Measurements from ENCODE around the gene RPS10.

The RPS10 gene

DNA sequence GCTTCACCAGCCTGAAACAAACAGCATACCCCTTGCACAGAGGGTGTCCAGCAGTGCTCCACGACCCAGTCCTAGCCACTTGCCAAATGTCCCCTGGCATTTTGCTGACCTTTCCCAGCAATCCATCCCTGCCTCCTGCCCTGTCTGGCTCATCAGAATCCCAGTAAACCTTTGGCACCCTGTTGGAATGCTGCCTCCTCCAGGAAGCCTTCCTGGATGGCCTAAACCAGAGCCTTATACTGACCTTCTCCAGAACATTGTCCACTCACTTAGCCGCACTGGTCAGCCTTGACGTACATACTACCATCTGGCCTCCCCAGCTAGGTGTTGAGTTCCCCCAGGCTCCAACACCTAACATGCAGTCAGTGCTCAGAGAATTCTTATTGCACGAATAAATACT, 38.0 kb upstream of the RPS10 start:
- no peak overlapping the region for H2AFZ ChIP-seq (ENCODE audit: low read depth, low read length)
- TF ChIP-seq, protein P1, sequence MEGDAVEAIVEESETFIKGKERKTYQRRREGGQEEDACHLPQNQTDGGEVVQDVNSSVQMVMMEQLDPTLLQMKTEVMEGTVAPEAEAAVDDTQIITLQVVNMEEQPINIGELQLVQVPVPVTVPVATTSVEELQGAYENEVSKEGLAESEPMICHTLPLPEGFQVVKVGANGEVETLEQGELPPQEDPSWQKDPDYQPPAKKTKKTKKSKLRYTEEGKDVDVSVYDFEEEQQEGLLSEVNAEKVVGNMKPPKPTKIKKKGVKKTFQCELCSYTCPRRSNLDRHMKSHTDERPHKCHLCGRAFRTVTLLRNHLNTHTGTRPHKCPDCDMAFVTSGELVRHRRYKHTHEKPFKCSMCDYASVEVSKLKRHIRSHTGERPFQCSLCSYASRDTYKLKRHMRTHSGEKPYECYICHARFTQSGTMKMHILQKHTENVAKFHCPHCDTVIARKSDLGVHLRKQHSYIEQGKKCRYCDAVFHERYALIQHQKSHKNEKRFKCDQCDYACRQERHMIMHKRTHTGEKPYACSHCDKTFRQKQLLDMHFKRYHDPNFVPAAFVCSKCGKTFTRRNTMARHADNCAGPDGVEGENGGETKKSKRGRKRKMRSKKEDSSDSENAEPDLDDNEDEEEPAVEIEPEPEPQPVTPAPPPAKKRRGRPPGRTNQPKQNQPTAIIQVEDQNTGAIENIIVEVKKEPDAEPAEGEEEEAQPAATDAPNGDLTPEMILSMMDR (IDR thresholded peaks at IDR 0.05; ENCODE audit: borderline replicate concordance, extremely low read depth, low read length, poor library complexity, severe bottlenecking) = no peak
- no peak for TF ChIP-seq EZH2 (IDR thresholded peaks at IDR 0.05; ENCODE audit: borderline replicate concordance, low read depth, low read length, severe bottlenecking)
- H3K27ac ChIP-seq (ENCODE audit: low read length) = no peak overlapping the region
- no peaks in the 10 kb centered on the region for H3K79me2 ChIP-seq (ENCODE audit: insufficient read depth, low read length)
- no peak overlapping the region for H3K9ac ChIP-seq (ENCODE audit: low read depth, low read length)
- peaks cover 3% of the 10 kb centered on the region for H4K20me1 ChIP-seq (ENCODE audit: insufficient read depth, low read length)
- no peaks in the 10 kb centered on the region for H3K9me3 ChIP-seq (ENCODE audit: insufficient read depth, low read length, severe bottlenecking)
- H3K4me1 ChIP-seq (ENCODE audit: insufficient read depth, low read length) = 0 out of 2 replicates have a peak, but pooled peaks cover 2% of the 10 kb centered on the region
- no peaks in the 10 kb centered on the region for H3K36me3 ChIP-seq (ENCODE audit: insufficient read depth, low read length)
- no peak overlapping the region for H3K4me3 ChIP-seq (ENCODE audit: low read depth in 1 of 2, low read length in 2 of 2)
- DNase-seq (no peak), ATAC-seq (ENCODE audit: insufficient read depth, low read depth) (no peak)
- no peak overlapping the region for H3K4me2 ChIP-seq (ENCODE audit: insufficient read depth, low read length)
- H3K27me3 ChIP-seq (ENCODE audit: insufficient read depth, low read length, poor library complexity) = peaks cover 26% of the 10 kb centered on the region

DNA sequence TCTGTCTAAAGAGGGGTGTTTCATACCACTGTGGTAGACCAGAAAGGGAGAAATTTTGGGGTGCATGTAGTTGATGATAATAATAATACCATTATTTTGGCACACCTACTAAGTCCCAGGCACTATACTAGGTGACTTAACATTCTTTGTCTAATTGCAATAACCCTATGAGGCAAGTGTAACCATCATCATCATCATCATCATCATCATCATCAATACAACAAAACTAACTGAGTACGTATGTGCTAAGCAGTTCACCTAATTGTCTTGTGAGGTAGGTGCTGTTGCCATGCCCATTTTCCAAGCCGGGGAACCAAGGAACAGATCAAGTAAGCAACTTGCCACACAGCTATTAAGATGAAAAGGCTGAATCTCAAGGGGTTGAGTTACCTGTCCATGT, 37.4 kb upstream of the RPS10 start:
- Histone ChIP-seq H3K27me3 (ENCODE audit: insufficient read depth, low read length, poor library complexity) (peaks cover 26% of the 10 kb centered on the region), H4K20me1 (ENCODE audit: insufficient read depth, low read length) (peaks cover 3% of the 10 kb centered on the region), H3K79me2 (ENCODE audit: insufficient read depth, low read length) (no peaks in the 10 kb centered on the region), H3K27ac (ENCODE audit: low read length) (no peak overlapping the region), H3K4me2 (ENCODE audit: insufficient read depth, low read length) (no peak overlapping the region), H3K4me1 (ENCODE audit: insufficient read depth, low read length) (0 out of 2 replicates have a peak, but pooled peaks cover 2% of the 10 kb centered on the region), H3K4me3 (ENCODE audit: low read depth in 1 of 2, low read length in 2 of 2) (no peak overlapping the region), H3K9ac (ENCODE audit: low read depth, low read length) (no peak overlapping the region), H2AFZ (ENCODE audit: low read depth, low read length) (no peak overlapping the region), H3K36me3 (ENCODE audit: insufficient read depth, low read length) (no peaks in the 10 kb centered on the region), H3K9me3 (ENCODE audit: insufficient read depth, low read length, severe bottlenecking) (no peaks in the 10 kb centered on the region)
- TF ChIP-seq, protein P1 (IDR thresholded peaks at IDR 0.05; ENCODE audit: borderline replicate concordance, extremely low read depth, low read length, poor library complexity, severe bottlenecking) = no peak
- TF ChIP-seq EZH2 (IDR thresholded peaks at IDR 0.05; ENCODE audit: borderline replicate concordance, low read depth, low read length, severe bottlenecking) = no peak
- DNase-seq = no peak
- ATAC-seq (ENCODE audit: insufficient read depth, low read depth) = no peak

DNA sequence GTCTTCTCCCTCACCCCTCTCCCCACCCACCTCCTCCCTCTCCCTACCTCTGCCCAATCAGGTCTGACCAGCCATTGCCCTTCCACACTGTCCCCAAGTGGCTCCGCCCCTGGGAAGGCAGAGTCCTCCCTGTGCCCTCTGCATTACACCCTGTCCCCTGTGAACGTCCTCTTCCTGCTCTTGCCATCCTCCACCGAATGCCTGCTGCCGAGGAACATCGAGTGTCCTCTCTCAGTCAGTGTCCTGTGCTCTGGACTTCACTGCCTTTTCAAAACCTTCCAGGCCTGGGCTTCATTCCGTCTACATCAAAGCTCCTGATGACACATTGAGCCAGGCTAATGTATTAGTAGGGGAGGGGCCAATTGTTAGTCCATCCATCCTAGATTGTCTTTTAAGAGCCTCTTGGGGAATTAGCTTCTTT, 36.7 kb upstream of the RPS10 start:
- peaks cover 3% of the 10 kb centered on the region for H4K20me1 ChIP-seq (ENCODE audit: insufficient read depth, low read length)
- no peaks in the 10 kb centered on the region for H3K36me3 ChIP-seq (ENCODE audit: insufficient read depth, low read length)
- no peak overlapping the region for H2AFZ ChIP-seq (ENCODE audit: low read depth, low read length)
- H3K9me3 ChIP-seq (ENCODE audit: insufficient read depth, low read length, severe bottlenecking) = no peaks in the 10 kb centered on the region
- 0 out of 2 replicates have a peak, but pooled peaks cover 2% of the 10 kb centered on the region for H3K4me1 ChIP-seq (ENCODE audit: insufficient read depth, low read length)
- ATAC-seq (ENCODE audit: insufficient read depth, low read depth) = no peak
- H3K4me2 ChIP-seq (ENCODE audit: insufficient read depth, low read length) = no peak overlapping the region
- no peak overlapping the region for H3K9ac ChIP-seq (ENCODE audit: low read depth, low read length)
- TF ChIP-seq, protein P1 (IDR thresholded peaks at IDR 0.05; ENCODE audit: borderline replicate concordance, extremely low read depth, low read length, poor library complexity, severe bottlenecking) = no peak
- TF ChIP-seq EZH2 (IDR thresholded peaks at IDR 0.05; ENCODE audit: borderline replicate concordance, low read depth, low read length, severe bottlenecking) = no peak
- H3K27ac ChIP-seq (ENCODE audit: low read length) = no peak overlapping the region
- H3K27me3 ChIP-seq (ENCODE audit: insufficient read depth, low read length, poor library complexity) = peaks cover 26% of the 10 kb centered on the region
- DNase-seq = no peak
- no peak overlapping the region for H3K4me3 ChIP-seq (ENCODE audit: low read depth in 1 of 2, low read length in 2 of 2)
- no peaks in the 10 kb centered on the region for H3K79me2 ChIP-seq (ENCODE audit: insufficient read depth, low read length)

DNA sequence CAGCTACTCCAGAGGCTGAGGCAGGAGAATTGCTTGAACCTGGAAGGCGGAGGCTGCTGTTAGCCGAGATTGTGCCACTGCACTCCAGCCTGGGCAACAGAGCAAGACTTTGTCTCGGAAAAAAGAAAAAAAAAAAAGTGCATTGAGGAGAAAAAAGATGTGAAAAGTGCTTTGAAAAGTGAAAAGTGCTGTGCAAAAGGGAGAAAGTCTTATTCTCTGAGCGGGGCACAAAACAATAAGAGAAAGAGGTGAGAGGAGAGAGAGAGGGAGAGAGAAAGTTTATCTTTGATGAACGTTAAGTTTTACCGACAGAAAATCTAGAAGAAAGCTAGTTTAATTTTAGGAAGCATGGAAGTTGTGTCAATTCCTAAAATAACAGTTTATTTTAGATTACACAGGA, 36.1 kb upstream of the RPS10 start:
- no peak overlapping the region for H3K27ac ChIP-seq (ENCODE audit: low read length)
- DNase-seq (no peak), ATAC-seq (ENCODE audit: insufficient read depth, low read depth) (no peak)
- H4K20me1 ChIP-seq (ENCODE audit: insufficient read depth, low read length) = peaks cover 3% of the 10 kb centered on the region
- H3K4me3 ChIP-seq (ENCODE audit: low read depth in 1 of 2, low read length in 2 of 2) = no peak overlapping the region
- H3K27me3 ChIP-seq (ENCODE audit: insufficient read depth, low read length, poor library complexity) = peaks cover 23% of the 10 kb centered on the region
- no peak overlapping the region for H3K4me2 ChIP-seq (ENCODE audit: insufficient read depth, low read length)
- no peaks in the 10 kb centered on the region for H3K36me3 ChIP-seq (ENCODE audit: insufficient read depth, low read length)
- H2AFZ ChIP-seq (ENCODE audit: low read depth, low read length) = no peak overlapping the region
- no peaks in the 10 kb centered on the region for H3K79me2 ChIP-seq (ENCODE audit: insufficient read depth, low read length)
- no peaks in the 10 kb centered on the region for H3K9me3 ChIP-seq (ENCODE audit: insufficient read depth, low read length, severe bottlenecking)
- 0 out of 2 replicates have a peak, but pooled peaks cover 2% of the 10 kb centered on the region for H3K4me1 ChIP-seq (ENCODE audit: insufficient read depth, low read length)
- no peak overlapping the region for H3K9ac ChIP-seq (ENCODE audit: low read depth, low read length)
- TF ChIP-seq, protein P1 (IDR thresholded peaks at IDR 0.05; ENCODE audit: borderline replicate concordance, extremely low read depth, low read length, poor library complexity, severe bottlenecking) = no peak
- no peak for TF ChIP-seq EZH2 (IDR thresholded peaks at IDR 0.05; ENCODE audit: borderline replicate concordance, low read depth, low read length, severe bottlenecking)
